Astrocyte (in vitro differentiated cells and primary cell): ENCODE data around the gene STC2. TPM values are rescaled to one million over a fixed set of nuclear protein-coding genes. Genes with fewer than 3 reads are reported as not detected.

Experiments
- DNase-seq: peaks from one replicate; pipeline ENCODE4 v3.0.0-alpha.2; 2010; ENCODE audit warnings: low read depth
- FAIRE-seq: peaks from 2 replicates; lab custom pipeline; 2011; peaks lifted over from hg19 to GRCh38; lab: Jason Lieb, UNC
- H2AFZ ChIP-seq: 2 replicates; pipeline ENCODE4 v1.6.0; 2012; ENCODE audit warnings: low read depth, low read length, inconsistent platforms
- H3K27ac ChIP-seq: 2 replicates; pipeline ENCODE4 v1.5.1; 2011; ENCODE audit warnings: low read depth, low read length, inconsistent platforms
- H3K27me3 ChIP-seq: 2 replicates; pipeline ENCODE4 v1.6.0; 2011; ENCODE audit warnings: low read length, inconsistent platforms; ENCODE audit not compliant: insufficient read depth
- H3K36me3 ChIP-seq: 2 replicates; pipeline ENCODE4 v1.5.1; 2011; ENCODE audit warnings: low read length, inconsistent platforms; ENCODE audit not compliant: insufficient read depth
- H3K4me1 ChIP-seq: 2 replicates; pipeline ENCODE4 v1.5.1; 2011; ENCODE audit warnings: low read length, inconsistent platforms; ENCODE audit not compliant: insufficient read depth
- H3K4me2 ChIP-seq: 2 replicates; pipeline ENCODE4 v1.6.0; 2012; ENCODE audit warnings: low read length, inconsistent platforms
- H3K4me3 ChIP-seq: 2 replicates; pipeline ENCODE4 v1.5.1; 2011; ENCODE audit warnings: low read depth, mild to moderate bottlenecking, low read length, inconsistent platforms; ENCODE audit not compliant: insufficient read depth
- H3K79me2 ChIP-seq: 2 replicates; pipeline ENCODE4 v1.6.0; 2012; ENCODE audit warnings: mild to moderate bottlenecking, low read length, inconsistent platforms; ENCODE audit not compliant: insufficient read depth
- H3K9ac ChIP-seq: 2 replicates; pipeline ENCODE4 v1.6.0; 2012; ENCODE audit warnings: mild to moderate bottlenecking, low read length, inconsistent platforms
- H3K9me3 ChIP-seq: 2 replicates; pipeline ENCODE4 v1.5.1; 2012; ENCODE audit warnings: low read depth, mild to moderate bottlenecking, low read length, inconsistent platforms; ENCODE audit not compliant: insufficient read depth
- H4K20me1 ChIP-seq: 2 replicates; pipeline ENCODE4 v1.6.0; 2012; ENCODE audit warnings: low read length, inconsistent platforms; ENCODE audit not compliant: insufficient read depth
- H3K27ac Mint-ChIP-seq: one replicate; pipeline ENCODE4 v1.8.0; 2021; ENCODE audit warnings: mild to moderate bottlenecking, mixed read lengths; ENCODE audit not compliant: unreplicated experiment
- H3K27me3 Mint-ChIP-seq: one replicate; pipeline ENCODE4 v1.8.0; 2021; ENCODE audit warnings: low read depth, mixed read lengths; ENCODE audit not compliant: unreplicated experiment
- H3K36me3 Mint-ChIP-seq: one replicate; pipeline ENCODE4 v1.8.0; 2021; ENCODE audit warnings: low read depth, mixed read lengths; ENCODE audit not compliant: unreplicated experiment
- H3K4me1 Mint-ChIP-seq: one replicate; pipeline ENCODE4 v1.8.0; 2021; ENCODE audit warnings: low read depth, mixed read lengths; ENCODE audit not compliant: unreplicated experiment
- H3K4me3 Mint-ChIP-seq: one replicate; pipeline ENCODE4 v1.8.0; 2021; ENCODE audit warnings: mild to moderate bottlenecking, moderate library complexity, mixed read lengths; ENCODE audit not compliant: unreplicated experiment
- H3K9me3 Mint-ChIP-seq: one replicate; pipeline ENCODE4 v1.8.0; 2021; ENCODE audit warnings: mild to moderate bottlenecking, mixed read lengths; ENCODE audit not compliant: unreplicated experiment
- EZH2 ChIP-seq: IDR thresholded peaks from 2 replicates; pipeline ENCODE4 v1.6.1; 2012; ENCODE audit warnings: mild to moderate bottlenecking, low read length, inconsistent platforms; ENCODE audit not compliant: insufficient read depth
- total RNA-seq: library from RNA; stranded (reverse); gene quantifications from 2 replicates; pipeline ENCODE4 v1.2.1, GENCODE V29; 2021
- TF ChIP-seq, protein P1 (sequence below): IDR thresholded peaks from 2 replicates; pipeline ENCODE4 v1.5.1; 2011; ENCODE audit warnings: low read depth, mild to moderate bottlenecking, inconsistent platforms, low read length, moderate library complexity; ENCODE audit not compliant: insufficient read depth

Gene STC2
- total RNA-seq, 1 donor from 2014 or later, result 206 TPM

DNA sequence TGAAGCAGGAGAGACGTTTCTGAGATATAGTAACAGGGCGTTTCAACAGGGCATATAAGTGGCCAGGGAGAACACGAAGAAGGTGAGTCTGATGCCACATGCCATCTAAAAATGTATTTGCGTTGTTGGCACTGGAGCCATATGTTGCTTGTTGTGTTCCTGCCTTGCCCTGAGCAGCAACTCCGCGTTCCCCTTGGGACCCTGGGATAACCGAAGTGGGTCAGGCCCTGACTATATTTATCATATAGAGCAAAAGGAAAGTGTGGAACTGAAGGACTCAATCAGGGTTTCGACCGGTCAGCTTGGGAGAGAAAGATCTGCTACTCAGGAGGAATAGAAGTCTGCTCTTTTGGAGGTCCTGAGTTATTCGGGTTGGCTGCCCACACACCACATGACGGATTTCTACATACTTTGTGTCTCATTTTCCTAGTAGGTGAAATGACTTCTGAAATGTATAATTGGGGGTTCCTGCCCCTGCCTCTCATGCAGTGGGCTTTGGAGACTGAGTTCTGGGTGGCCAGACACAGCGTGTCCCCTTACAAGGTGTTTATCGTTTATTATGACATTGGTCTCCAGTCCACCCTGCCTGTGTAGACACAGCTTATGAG is 3.0 kb downstream of the STC2 start:
- Histone ChIP-seq H3K36me3 (peaks cover 22% of the 10 kb centered on the region), H3K79me2 (peaks cover 54% of the 10 kb centered on the region), H3K27ac (peak overlapping the region; percentile 82), H4K20me1 (peaks cover 25% of the 10 kb centered on the region), H3K4me3 (peak overlapping the region; percentile 84), H3K9me3 (no peaks in the 10 kb centered on the region), H2AFZ (no peak overlapping the region), H3K9ac (peak overlapping the region; percentile 92), H3K27me3 (no peaks in the 10 kb centered on the region), H3K4me1 (peaks cover 49% of the 10 kb centered on the region), H3K4me2 (peak overlapping the region; percentile 97)
- H3K4me1 Mint-ChIP-seq, result peaks cover 30% of the 10 kb centered on the region
- H3K9me3 Mint-ChIP-seq, result no peaks in the 10 kb centered on the region
- peak overlapping the region; percentile 99 for H3K4me3 Mint-ChIP-seq
- TF ChIP-seq, protein P1, sequence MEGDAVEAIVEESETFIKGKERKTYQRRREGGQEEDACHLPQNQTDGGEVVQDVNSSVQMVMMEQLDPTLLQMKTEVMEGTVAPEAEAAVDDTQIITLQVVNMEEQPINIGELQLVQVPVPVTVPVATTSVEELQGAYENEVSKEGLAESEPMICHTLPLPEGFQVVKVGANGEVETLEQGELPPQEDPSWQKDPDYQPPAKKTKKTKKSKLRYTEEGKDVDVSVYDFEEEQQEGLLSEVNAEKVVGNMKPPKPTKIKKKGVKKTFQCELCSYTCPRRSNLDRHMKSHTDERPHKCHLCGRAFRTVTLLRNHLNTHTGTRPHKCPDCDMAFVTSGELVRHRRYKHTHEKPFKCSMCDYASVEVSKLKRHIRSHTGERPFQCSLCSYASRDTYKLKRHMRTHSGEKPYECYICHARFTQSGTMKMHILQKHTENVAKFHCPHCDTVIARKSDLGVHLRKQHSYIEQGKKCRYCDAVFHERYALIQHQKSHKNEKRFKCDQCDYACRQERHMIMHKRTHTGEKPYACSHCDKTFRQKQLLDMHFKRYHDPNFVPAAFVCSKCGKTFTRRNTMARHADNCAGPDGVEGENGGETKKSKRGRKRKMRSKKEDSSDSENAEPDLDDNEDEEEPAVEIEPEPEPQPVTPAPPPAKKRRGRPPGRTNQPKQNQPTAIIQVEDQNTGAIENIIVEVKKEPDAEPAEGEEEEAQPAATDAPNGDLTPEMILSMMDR, result no peak
- TF ChIP-seq EZH2, result no peak
- FAIRE-seq (no peak), DNase-seq (no peak)
- H3K27me3 Mint-ChIP-seq, result no peaks in the 10 kb centered on the region
- peaks cover 51% of the 10 kb centered on the region for H3K36me3 Mint-ChIP-seq
- H3K27ac Mint-ChIP-seq, result no peak overlapping the region

DNA sequence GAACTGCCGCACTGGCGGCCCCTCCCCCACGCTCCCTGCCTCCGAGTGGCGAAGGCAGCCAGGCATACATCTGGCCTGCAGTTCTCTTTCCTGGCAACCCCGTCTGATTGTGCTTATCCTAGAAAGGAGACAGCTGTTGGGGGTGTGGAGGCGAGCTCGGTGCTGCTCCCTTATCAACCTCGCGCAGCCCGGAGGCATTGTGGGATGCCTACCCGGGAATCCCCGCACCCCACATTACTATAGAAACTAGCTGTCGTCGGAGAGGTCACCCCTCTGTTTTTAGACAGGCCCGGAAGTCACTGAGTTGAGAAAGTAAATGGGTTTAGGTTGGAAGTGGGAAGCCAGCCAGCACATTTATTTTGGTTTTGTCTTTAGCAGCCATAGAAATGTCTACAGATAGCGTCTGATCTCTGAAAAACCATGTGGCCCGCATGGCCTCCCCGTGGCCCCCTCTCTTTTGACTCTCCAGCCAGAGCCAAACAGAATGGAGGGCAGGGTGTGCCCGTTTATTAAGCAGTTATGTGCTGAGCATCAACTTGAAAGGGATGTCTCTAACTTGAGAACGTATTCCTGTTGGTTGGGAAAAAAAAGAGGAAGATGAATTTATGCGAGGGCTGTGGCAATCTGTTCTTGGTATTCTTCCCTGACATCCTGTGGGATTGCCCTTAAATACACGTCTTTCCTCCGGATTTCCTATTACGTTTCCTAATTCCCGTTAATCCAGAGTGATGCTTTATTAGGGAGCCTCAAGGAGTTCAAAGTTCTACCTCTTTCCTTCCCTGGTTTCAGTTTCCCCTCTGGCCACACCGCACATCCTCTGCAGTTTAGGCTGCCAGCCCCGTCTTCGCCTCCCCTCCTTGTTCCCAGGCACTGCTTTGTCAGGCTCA is 3.9 kb downstream of the STC2 start:
- peak overlapping the region; percentile 97 for H3K4me2 ChIP-seq
- Mint-ChIP-seq H3K27ac (no peak overlapping the region), H3K9me3 (no peaks in the 10 kb centered on the region), H3K4me1 (peaks cover 36% of the 10 kb centered on the region), H3K4me3 (peak overlapping the region; percentile 99), H3K27me3 (no peaks in the 10 kb centered on the region), H3K36me3 (peaks cover 59% of the 10 kb centered on the region)
- FAIRE-seq, result no peak
- no peaks in the 10 kb centered on the region for H3K9me3 ChIP-seq
- peak overlapping the region; percentile 92 for H3K9ac ChIP-seq
- peaks cover 24% of the 10 kb centered on the region for H3K36me3 ChIP-seq
- H4K20me1 ChIP-seq, result peaks cover 25% of the 10 kb centered on the region
- H3K27ac ChIP-seq, result peak overlapping the region; percentile 7
- peaks cover 54% of the 10 kb centered on the region for H3K79me2 ChIP-seq
- DNase-seq, result peak; percentile 68
- no peak overlapping the region for H2AFZ ChIP-seq
- peaks cover 47% of the 10 kb centered on the region for H3K4me1 ChIP-seq
- H3K27me3 ChIP-seq, result no peaks in the 10 kb centered on the region
- TF ChIP-seq, protein P1, result no peak
- TF ChIP-seq EZH2, result no peak
- peak overlapping the region; percentile 29 for H3K4me3 ChIP-seq
